ENCODE data around the gene CXCL10.
"Not testable (repeated sequence)": the region's sequence is repeated elsewhere in the genome, so short reads cannot be mapped to it uniquely, and the experiment has no call there.

Gene CXCL10

DNA sequence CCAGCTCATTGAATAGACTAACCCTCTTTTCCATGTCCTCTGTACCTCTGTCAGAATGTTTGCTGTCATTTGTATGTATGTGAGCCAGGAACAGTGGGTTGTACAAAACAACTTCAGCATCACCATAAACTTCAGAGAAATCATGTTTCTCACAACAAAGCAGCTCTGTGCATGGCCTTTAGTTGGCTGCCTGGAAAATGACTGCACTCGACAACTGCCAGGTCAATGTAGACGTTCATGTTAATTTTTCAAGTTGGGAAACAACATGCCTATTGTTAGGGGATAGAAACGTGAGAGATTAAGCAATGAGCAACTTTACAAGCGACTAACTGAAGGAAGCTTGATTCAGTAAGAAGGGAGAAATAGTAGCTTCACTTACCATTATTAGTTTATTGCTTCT lies 30.4 kb upstream of the CXCL10 start:
- TF ChIP-seq, protein P1, sequence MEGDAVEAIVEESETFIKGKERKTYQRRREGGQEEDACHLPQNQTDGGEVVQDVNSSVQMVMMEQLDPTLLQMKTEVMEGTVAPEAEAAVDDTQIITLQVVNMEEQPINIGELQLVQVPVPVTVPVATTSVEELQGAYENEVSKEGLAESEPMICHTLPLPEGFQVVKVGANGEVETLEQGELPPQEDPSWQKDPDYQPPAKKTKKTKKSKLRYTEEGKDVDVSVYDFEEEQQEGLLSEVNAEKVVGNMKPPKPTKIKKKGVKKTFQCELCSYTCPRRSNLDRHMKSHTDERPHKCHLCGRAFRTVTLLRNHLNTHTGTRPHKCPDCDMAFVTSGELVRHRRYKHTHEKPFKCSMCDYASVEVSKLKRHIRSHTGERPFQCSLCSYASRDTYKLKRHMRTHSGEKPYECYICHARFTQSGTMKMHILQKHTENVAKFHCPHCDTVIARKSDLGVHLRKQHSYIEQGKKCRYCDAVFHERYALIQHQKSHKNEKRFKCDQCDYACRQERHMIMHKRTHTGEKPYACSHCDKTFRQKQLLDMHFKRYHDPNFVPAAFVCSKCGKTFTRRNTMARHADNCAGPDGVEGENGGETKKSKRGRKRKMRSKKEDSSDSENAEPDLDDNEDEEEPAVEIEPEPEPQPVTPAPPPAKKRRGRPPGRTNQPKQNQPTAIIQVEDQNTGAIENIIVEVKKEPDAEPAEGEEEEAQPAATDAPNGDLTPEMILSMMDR (conservative IDR thresholded peaks at IDR 0.05; ENCODE audit: low read depth): no peak
- no peak overlapping the region for H3K27ac ChIP-seq
- DNase-seq (ENCODE audit: low spot score): no peak
- CTCF ChIA-PET: interaction anchor here (1.0 to 1.5 kb wide), 2 partner anchors 9 to 44 kb away, joined by 3 read pairs; no protein-coding TSS in a partner anchor
- POLR2A ChIA-PET (ENCODE audit: low non-redundant PET): interaction anchor here (0.5 kb wide), 1 partner anchor 318 kb away, joined by 9 read pairs; no protein-coding TSS in a partner anchor

DNA sequence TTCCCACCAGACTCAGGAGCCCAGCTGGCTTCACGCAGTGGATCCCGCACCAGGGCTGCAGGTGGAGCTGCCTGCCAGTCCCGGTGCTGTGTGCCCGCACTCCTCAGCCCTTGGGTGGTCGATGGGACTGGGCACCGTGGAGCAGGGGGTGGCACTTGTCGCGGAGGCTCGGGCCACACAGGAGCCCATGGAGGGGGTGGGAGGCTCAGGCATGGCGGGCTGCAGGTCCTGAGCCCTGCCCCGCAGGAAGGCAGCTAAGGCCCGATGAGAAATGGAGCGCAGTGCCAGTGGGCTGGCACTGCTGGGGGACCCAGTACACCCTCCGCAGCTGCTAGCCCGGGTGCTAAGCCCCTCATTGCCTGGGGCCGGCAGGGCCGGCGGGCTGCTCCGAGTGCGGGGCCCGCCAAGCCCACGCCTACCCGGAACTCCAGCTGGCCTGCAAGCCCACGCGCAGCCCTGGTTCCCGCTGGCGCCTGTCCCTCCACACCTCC lies 27.3 kb upstream of the CXCL10 start:
- POLR2A ChIA-PET (ENCODE audit: low non-redundant PET); DNase-seq (ENCODE audit: low spot score); CTCF ChIA-PET; H3K27ac ChIP-seq: not testable (repeated sequence)

DNA sequence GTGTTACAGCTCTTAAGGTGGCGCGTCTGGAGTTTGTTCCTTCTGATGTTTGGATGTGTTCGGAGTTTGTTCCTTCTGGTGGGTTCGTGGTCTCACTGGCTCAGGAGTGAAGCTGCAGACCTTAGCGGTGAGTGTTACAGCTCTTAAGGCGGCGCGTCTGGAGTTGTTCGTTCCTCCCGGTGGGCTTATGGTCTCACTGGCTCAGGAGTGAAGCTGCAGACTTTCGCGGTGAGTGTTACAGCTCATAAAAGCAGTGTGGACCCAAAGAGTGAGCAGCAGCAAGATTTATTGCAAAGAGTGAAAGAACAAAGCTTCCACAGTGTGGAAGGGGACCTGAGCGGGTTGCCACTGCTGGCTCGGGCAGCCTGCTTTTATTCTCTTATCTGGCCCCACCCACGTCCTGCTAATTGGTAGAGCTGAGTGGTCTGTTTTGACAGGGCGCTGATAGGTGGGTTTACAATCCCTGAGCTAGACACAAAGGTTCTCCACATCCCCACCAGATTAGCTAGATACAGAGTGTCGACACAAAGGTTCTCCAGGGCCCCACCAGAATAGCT lies 26.6 kb upstream of the CXCL10 start:
- DNase-seq (ENCODE audit: low spot score); POLR2A ChIA-PET (ENCODE audit: low non-redundant PET); CTCF ChIA-PET; H3K27ac ChIP-seq: not testable (repeated sequence)

DNA sequence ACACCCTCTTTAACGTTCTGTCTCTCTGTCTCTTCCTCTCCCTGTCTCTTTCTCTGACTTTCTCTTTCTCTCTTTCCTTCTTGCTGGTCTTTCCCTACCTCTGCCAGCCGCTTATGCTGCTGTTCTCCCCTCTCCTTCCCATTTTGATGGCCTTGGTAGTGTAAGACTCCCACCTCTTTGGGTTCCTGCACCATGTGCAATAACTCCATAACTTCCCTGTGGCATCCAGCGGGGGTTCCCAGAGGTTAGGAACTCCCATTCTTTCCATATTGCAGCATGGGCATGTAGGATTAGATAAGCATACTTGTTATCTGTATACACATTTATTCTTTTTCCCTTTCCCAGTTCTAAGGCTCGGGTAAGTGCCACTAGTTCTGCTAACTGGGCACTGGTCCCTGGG lies 21.4 kb upstream of the CXCL10 start:
- DNase-seq (ENCODE audit: low spot score); POLR2A ChIA-PET (ENCODE audit: low non-redundant PET): not testable (repeated sequence)

DNA sequence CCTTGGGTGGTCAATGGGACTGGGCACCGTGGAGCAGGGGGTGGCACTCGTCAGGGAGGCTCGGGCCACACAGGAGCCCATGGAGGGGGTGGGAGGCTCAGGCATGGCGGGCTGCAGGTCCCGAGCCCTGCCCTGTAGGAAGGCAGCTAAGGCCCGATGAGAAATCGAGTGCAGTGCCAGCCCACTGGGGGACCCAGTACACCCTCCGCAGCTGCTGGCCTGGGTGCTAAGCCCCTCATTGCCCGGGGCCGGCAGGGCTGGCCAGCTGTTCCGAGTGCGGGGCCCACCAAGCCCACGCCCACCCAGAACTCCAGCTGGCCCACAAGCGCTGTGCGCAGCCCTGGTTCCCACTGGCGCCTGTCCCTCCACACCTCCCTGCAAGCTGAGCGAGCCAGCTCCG lies 20.0 kb upstream of the CXCL10 start:
- POLR2A ChIA-PET (ENCODE audit: low non-redundant PET); DNase-seq (ENCODE audit: low spot score); H3K27ac ChIP-seq; CTCF ChIA-PET: not testable (repeated sequence)

More for the DNA sequence above, 21.4 kb upstream of the CXCL10 start:
- CTCF ChIA-PET, H3K27ac ChIP-seq: not testable (repeated sequence)

DNA sequence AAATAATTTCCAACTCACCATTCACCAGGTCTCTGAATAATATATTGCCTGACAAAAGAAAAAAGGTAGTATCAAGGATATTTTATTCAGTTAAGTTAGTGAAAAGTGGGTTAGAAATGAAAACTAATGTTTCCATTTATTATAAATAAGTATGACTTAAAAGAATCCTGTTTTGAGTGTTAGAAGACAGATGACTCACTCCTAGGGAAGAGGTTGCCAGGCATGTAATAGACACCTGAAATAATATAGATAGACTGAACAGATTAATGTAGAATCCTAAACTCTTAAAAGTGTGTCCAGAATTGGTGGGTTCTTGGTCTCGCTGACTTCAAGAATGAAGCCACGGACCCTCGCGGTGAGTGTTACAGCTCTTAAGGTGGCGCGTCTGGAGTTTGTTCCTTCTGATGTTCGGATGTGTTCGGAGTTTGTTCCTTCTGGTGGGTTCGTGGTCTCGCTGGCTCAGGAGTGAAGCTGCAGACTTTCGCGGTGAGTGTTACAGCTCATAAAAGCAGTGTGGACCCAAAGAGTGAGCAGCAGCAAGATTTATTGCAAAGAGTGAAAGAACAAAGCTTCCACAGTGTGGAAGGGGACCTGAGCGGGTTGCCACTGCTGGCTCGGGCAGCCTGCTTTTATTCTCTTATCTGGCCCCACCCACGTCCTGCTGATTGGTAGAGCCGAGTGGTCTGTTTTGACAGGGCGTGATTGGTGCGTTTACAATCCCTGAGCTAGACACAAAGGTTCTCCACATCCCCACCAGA lies 19.1 kb upstream of the CXCL10 start:
- DNase-seq (ENCODE audit: low spot score); H3K27ac ChIP-seq; POLR2A ChIA-PET (ENCODE audit: low non-redundant PET); CTCF ChIA-PET: not testable (repeated sequence)

DNA sequence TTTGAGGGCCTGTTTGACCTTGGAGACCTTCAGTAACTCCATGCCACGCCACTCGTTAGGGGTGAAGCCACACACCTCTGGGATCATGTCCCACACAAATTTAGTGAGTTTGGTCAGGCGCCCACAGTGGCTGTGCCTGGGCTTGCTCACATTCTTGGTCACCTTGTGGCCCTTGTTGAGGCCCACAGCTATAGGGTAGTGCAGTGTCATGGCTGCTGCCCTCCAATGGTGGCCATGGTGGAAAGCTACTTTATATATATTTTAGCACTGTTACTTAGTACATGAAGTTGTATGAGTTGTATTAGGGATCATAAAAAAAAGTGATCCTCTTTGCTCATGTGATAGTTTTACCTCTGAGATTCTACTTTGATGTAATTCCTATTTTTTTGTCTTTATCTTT lies 13.6 kb upstream of the CXCL10 start:
- CTCF ChIA-PET: interaction anchor here (0.7 kb wide), 1 partner anchor 111 kb away, joined by 3 read pairs; the partner anchor contains the start of gene NUP54
- no peak overlapping the region for H3K27ac ChIP-seq
- POLR2A ChIA-PET (ENCODE audit: low non-redundant PET): no interaction called here
- DNase-seq (ENCODE audit: low spot score): no peak
- TF ChIP-seq, protein P1 (conservative IDR thresholded peaks at IDR 0.05; ENCODE audit: low read depth): no peak

DNA sequence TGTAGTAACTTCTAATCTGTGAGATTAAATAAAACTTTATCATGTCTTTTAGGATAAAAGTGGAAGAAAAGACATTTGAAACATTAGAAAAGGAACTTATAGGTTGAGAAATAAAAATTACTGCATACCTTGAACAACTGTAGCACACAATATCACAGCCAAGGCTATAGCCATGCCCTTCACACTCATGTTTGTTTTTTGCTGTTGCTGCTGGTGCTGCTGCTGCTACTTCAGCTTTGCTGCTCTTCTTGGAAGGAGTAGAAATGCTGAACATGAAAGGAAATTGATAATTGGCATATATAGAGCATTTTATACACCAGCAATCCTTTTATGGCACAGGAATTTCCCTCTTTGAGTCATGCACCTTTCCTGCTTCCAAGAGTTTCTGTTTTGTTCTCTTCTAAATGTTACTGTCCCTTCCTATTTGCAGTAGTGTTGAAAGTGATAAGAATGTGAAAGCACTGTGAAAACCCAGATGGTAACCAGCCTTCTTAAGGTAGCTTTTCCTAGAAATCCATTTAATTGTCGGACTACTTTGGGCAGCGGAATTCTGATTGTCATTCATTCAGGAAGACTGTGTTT lies 12.6 kb upstream of the CXCL10 start, which contains the start of gene CXCL11:
CXCL11 (minus strand) TSS at position 272 of the 582 bp plus-strand sequence; CDS start at position 189, 83 bp downstream.
- no peak within 1 kb of the TSS for H3K27ac ChIP-seq
- ChIA-PET CTCF (interaction anchor here (0.6 to 1.5 kb wide), 2 partner anchors 27 to 51 kb away, joined by 5 to 7 read pairs; no protein-coding TSS in a partner anchor), POLR2A (ENCODE audit: low non-redundant PET) (no interaction called here)
- TF ChIP-seq, protein P1 (conservative IDR thresholded peaks at IDR 0.05; ENCODE audit: low read depth): no peak
- no peak for DNase-seq (ENCODE audit: low spot score)

DNA sequence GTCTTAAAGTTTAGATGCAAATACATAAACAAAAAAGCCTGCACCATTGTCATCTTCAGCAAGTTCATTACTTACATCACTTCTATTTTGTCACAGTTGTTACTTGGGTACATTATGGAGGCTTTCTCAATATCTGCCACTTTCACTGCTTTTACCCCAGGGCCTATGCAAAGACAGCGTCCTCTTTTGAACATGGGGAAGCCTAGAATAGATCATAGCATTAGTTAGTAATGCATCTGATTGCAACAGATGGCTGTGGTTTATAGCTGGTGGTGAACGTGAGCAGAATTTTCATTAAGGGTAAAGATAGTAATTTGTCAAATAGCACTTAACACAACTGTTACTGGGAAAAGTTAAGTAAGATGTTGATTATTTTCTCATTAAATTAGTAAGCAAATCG lies 11.8 kb upstream of the CXCL10 start:
- POLR2A ChIA-PET (ENCODE audit: low non-redundant PET): no interaction called here
- CTCF ChIA-PET: interaction anchor here (1.5 kb wide), 1 partner anchor 52 kb away, joined by 7 read pairs; no protein-coding TSS in a partner anchor

More for the DNA sequence above, 11.8 kb upstream of the CXCL10 start:
- TF ChIP-seq, protein P1 (conservative IDR thresholded peaks at IDR 0.05; ENCODE audit: low read depth): no peak
- H3K27ac ChIP-seq: no peak overlapping the region
- no peak for DNase-seq (ENCODE audit: low spot score)
